ENCODE data around the gene CACNA1A.

CACNA1A gene

DNA sequence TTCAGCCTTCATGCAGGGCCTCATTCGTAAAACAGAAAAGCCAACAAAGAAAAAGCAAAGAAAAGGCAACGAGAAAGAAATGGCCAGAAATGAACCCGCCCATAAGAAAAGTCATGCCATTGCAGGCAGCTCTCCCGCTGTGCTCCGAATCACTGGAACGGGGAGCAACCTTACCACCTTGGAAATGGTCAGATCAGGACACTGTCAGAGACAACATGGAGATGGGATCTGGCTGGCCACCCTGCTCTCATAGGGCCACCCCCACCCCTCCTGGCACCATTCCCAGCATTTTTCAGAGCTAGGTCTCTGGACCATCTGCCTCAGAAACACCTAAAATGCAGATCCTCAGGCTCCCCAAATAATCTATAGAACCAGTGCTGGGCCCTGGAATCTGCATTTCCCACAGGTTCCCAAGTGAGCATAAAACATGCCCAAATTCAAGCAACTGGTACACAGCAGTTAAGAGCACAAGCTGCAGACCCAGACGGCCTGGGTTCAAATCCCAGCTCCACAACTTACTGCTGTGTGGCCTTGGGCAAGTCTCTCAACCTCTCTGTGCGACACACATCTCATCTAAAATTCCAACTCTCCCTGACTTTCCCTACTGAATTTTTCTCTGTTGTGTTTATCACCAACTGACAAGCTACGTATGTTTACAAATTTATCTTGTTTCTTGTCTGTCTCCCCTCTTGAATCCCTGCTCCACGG, 204.5 kb downstream of the CACNA1A start:
- no peak for DNase-seq

DNA sequence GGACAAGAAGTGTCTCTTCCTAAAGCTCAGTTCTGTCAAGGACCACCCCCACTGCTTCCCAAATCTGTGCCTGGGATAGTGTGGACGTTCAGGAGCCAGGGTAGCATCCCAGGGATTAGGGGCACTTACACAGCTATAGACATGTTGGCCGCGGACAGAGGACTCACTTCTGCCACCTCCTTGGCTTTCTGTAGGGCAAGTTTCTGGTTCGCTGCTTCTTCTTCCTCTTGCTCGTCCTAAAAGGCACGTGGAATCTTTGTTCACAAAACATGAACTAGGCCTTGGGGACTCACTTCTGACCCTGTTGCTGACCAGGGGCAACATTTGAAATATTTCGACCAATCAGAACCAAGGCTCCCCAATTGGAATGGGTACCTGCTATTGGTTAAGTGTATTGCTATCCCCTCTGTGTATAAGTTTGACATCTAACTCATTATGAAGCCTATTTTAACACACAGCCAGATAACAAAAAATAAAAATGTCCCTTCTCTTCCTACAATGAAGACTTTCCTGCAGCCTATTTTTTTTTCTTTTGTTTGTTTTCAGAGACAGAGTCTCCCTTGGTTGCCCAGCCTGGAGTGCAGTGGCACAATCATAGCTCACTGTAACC, 205.8 kb downstream of the CACNA1A start:
- no peak for DNase-seq

DNA sequence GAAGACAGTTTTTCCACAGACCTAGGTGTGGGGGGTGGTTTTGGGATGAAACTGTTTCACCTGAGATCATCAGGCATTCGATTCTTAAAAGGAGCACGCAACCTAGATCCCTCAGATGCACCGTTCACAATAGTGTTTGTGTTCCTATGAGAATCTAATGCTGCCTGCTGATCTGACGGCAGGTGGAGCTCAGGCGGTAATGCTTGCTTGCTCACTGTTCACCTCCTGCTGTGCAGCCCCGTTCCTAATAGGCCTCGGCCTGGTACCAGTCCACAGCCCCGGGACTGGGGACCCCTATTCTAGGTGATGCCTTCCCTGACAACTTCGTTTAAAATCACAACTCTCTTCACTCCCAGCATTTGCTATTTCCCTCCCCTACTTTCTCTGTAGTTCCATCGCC, 206.4 kb downstream of the CACNA1A start:
- DNase-seq = no peak

- no peak for DNase-seq
These were observed 207.5 kb downstream of the CACNA1A start for GRCh38 chr19:13298565-13299481.

- no peak for DNase-seq
These were observed 209.3 kb downstream of the CACNA1A start for GRCh38 chr19:13297023-13297422.

- DNase-seq = no peak
These were observed 211.3 kb downstream of the CACNA1A start for GRCh38 chr19:13294812-13295567.

DNA sequence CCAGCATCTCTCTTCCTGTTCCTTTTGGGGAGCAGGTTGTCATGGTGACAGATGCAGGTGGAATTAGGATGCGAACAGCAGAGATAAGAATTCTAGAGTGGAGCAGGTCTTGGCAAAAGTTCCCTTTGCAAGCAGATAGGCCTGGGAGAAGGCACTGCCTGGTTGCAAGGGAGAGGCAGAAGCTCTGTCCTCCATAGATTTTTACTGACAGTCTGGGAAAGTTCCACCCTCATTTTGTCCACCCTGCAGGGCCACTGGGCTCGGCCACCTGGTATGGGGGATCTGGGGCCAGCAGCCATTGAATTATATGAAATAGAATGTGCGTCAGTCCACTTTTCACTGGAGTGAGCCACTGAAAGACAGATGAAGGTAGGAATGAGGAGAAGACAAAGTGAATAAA, 214.4 kb downstream of the CACNA1A start:
- no peak for DNase-seq

DNA sequence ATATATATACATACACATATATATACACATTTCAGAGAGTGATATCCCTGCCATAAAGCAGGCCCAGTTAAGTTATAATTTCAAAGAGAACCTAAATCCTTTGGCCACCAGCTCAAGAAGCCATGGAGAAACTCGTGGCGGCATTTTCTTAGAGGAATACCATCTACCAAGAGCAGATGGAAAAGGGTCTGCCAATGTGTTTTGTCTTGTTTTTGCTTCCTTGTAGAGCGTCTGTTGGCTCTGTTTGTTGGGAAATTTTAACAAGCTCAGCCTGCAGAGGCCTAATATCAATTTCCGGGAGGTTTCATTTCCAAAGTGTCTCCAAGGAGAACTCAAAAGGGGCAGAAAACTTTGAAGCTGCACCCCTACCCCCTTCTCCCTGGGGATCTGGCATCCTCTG, 215.5 kb downstream of the CACNA1A start:
- no peak for DNase-seq

DNA sequence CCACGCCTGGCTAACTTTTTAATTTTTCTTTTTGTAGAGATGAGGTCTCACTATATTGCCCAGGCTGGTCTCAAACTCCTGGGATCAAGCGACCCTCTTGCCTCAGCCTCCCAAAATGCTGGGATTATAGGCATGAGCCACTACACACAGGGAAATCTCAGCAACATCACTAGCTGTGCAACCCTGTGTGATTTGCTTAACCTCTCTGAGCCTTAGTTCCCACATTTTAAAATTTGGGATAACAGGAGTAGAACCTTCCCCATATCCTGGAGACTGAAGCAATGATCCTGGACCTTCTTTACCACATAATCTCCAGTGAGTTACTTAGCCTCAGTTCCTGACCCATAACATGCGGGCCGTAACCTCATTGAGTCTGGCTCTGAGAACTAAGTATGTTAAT, 217.0 kb downstream of the CACNA1A start:
- no peak for DNase-seq

- DNase-seq = no peak
These were observed 219.9 kb downstream of the CACNA1A start for GRCh38 chr19:13286195-13286985.

- no peak for DNase-seq
These were observed 221.1 kb downstream of the CACNA1A start for GRCh38 chr19:13284929-13285928.

DNA sequence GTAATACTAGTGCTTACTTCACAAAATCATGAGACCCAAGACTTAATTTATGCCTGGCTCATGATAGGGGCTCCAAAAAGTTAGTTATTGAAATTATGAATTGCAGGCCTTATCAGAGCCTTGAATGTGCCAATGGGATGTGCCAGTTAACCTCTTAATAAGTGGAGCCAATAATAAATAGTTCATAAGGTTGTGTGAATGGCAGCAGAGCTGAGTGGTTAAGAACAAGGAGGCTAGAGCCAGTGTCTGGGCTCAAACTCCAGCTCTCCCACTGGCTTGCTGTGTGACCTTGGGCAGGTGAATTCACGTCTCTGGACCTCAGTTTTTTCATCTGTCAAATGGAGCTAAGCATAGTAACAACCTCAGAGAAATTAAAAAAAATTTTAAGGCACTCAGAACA, 222.4 kb downstream of the CACNA1A start:
- no peak for DNase-seq

DNA sequence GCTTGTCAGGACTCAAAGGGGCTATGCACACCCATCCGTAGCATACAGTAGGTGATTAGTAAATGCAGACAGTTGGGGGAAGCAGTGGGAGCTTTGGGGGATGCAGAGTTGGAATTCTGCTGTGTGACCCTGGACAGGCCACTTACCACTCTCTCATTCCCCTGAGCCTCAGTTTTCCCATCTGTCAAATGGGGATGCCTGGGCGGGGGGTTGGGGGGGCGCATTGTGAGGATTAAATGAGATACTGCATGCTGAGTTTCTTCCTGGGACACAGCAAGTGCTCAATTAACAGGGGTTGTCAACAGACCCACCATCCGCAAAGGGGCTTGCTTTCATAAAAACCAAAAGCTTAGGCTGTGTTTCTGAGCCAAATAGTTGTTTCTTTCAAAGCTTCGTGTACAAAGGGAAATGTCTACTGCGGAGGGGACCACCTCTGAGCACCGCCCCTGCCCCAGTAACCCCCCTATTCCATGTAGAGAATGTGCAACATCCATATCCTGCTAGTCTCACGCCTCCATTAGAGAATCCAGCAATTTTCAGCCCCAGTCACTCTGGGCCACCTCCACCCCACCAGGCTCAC, 223.7 kb downstream of the CACNA1A start:
- DNase-seq = no peak

DNA sequence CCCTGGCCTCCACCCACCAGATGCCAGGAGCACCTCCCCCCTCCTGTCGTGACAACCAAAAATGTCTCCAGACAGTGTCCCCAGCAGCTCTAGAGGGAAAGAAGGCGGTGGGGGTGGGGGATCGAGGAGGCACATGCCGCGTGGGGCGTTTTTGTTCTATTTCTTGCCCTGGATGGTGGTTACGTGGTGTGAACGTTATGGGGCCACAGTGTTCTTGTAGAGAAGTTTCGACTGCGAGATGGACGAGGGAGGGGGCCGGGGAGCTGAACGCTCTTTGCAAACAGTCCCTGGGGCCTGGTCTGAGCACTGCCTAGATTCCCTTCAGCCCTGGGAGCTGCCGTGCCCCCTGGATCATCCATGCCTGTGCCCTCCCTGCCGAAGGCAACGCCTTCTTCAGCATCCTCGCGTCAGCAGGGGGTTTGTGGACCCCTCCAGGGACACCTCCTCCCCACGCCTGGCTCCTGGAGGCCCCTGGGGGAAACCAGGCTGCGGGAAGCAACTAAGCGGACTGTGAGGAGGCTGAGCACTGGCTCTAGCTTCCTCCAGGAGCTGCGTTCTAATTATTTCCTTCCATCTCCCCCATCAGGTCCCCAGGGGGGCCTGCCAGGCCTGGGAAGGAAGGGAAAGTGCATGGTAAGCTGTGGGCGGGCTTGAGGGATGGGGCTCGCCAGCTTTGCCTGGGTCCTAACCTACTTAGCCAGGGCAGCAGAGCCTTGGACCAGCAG, 224.6 kb downstream of the CACNA1A start:
- DNase-seq = no peak

- DNase-seq = no peak
These were observed 229.0 kb downstream of the CACNA1A start for GRCh38 chr19:13277104-13277809.

DNA sequence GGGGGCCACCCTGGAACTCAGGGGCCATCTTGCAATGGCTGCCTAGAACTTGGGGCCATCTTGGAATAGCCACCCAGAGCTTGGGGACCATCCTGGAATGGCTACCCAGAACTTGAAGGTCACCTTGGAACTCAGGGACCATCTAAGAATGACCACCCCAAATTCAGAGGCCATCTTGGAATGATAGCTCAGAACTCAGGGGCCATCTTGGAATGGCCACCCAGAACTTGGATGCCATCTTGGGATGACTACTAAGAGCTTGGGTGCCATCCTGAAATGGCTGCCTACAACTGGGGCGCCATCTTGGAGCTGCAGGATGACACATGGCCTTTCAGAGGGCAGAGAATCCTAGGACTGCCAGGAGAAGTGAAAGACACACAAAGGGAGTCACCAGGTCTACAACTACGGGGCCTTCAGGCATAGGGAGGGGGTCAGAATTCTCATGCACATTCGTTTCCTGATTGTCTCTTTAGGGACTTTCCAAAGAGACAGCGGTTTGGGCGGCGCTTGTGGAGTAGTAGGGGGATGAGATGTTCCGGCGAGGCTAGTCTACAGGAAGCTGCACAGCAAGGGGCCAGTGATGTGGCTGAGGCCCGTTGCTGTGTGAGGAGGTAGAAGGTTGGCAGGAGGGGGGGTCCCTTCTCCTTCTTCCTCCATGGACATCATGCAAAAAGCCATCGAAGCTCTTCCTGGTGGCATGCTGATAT, 231.1 kb downstream of the CACNA1A start:
- no peak for DNase-seq

GRCh38 chr19:13270514-13271105, 235.7 kb downstream of the CACNA1A start:
- no peak for DNase-seq

GRCh38 chr19:13269348-13269747, 236.9 kb downstream of the CACNA1A start:
- no peak for DNase-seq

Data from NCI-H510A (cell line).